Epithelial cell of esophagus (primary cell): Measurements from ENCODE around the gene TARM1.

Source experiments
- DNase-seq: peaks from one replicate; pipeline ENCODE4 v3.0.0; 2010; ENCODE audit warnings: low read depth
- H3K4me3 ChIP-seq: 2 replicates; pipeline ENCODE4 v1.5.1; 2011; ENCODE audit warnings: mild to moderate bottlenecking, low read length, control low read depth
- TF ChIP-seq, protein P1 (sequence below): IDR thresholded peaks from 2 replicates; pipeline ENCODE4 v1.5.1; 2011; ENCODE audit warnings: low read depth, mild to moderate bottlenecking, low read length, control low read depth, inconsistent platforms; ENCODE audit not compliant: insufficient read depth; ENCODE audit errors: missing control alignments

Gene TARM1

DNA sequence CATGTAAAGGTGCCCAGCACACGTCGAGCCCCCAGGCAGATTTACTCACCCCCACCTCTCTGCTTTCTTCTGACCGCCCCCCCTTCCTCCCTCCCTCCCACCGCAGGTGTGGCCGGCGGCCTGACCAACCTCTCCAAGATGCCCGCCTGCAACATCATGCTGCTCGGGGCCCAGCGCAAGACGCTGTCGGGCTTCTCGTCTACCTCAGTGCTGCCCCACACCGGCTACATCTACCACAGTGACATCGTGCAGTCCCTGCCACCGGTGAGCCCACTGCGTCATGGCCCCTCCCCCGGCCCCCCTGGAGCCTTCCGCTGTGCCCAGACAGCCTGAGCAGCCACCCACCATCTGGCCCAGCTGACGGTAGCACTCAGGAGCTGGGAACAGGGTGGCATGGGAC, 43.2 kb upstream of the TARM1 start:
- no peak for DNase-seq
- TF ChIP-seq, protein P1, sequence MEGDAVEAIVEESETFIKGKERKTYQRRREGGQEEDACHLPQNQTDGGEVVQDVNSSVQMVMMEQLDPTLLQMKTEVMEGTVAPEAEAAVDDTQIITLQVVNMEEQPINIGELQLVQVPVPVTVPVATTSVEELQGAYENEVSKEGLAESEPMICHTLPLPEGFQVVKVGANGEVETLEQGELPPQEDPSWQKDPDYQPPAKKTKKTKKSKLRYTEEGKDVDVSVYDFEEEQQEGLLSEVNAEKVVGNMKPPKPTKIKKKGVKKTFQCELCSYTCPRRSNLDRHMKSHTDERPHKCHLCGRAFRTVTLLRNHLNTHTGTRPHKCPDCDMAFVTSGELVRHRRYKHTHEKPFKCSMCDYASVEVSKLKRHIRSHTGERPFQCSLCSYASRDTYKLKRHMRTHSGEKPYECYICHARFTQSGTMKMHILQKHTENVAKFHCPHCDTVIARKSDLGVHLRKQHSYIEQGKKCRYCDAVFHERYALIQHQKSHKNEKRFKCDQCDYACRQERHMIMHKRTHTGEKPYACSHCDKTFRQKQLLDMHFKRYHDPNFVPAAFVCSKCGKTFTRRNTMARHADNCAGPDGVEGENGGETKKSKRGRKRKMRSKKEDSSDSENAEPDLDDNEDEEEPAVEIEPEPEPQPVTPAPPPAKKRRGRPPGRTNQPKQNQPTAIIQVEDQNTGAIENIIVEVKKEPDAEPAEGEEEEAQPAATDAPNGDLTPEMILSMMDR, result no peak
- no peak overlapping the region for H3K4me3 ChIP-seq

DNA sequence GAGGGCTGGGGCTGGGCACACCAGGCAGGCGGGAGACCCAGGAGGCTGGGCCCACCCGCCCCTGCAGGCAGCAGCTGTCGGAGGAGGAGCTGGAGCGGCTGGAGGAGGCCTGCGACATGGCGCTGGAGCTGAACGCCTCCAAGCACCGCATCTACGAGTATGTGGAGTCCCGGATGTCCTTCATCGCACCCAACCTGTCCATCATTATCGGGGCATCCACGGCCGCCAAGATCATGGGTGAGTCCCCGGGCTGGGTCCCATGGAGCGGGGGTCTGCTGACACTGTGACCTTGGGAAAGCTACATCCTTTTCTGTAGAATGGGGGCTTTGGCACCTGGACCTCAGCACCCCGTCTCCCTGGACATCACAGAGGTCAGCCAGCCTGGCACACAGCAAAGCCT, 42.5 kb upstream of the TARM1 start:
- DNase-seq, result no peak
- TF ChIP-seq, protein P1, result no peak
- no peak overlapping the region for H3K4me3 ChIP-seq

DNA sequence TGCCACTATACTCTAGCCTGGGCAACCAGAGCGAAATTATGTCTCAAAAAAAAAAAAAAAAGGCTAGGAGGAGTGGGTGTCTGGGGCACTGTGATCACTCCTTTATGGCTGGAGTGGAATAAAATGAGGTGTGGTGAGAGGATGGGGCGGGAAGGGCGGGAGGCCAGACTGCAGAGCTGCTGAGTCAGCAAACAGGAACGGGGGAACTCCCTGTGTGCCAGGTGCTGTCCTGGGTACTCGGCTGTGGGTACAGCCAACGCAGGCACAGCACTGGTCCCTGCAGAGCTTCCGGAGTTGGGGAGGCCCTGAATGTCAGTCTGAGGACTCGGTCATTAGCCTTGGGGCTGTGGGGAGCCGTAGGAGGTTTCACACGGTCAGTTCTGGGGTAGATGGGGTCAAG, 40.1 kb upstream of the TARM1 start:
- TF ChIP-seq, protein P1, result no peak
- DNase-seq, result no peak
- no peak overlapping the region for H3K4me3 ChIP-seq

DNA sequence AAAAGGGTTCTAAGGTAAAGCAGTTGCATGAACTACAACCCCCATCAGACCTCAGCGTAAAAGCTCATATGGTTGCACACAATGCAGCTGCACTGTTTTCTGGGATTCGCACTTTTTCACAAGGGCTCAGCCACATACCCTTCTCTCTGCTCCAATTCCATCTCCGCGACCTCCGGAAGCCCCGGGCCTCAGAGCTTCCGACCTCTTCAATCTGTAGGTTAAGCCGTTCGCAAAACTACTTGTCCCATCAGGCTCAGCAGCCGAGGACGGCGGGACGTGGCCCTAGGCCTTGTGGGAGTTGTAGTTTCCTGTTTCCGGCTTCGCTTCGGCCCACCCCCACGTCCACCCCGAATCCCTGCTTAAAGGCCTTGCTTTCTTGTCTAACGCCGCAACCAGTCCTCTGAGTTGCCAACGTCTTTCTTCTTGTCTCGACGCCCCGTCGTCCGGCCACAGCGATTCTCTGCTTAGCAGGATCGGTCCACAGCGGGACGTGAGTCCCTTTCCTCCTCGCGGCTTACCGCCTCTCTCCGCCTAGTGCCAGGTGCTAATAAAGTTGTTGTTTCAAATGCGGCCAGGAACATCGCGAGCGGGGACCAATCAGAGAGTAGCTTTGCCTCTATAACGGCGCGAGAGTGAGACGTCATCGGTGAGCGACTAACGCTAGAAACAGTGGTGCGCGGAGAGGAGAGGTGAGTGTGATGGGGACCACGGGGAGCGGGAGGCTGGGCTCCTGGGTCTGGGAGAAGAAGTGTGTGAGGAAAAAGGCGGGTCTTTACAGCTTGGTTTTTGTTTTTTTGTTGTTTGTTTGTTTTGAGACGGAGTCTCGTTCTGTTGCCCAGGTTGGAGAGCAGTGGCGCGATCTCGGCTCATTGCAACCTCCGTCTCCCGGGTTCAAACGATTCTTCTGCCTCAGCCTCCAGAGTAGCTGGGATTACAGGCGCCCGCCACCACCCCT, 34.2 kb upstream of the TARM1 start, which contains the start of the genes PRPF31 and TFPT:
Gene PRPF31, plus strand, starts transcription at position 646 of the 955 bp plus-strand sequence. CDS start 2,525 bp downstream, outside the sequence.
Gene TFPT, minus strand, starts transcription at position 549 of the 955 bp plus-strand sequence. Its CDS starts 388 bp downstream, at position 161.
- peak within 1 kb of the TSS; percentile 91 for H3K4me3 ChIP-seq
- TF ChIP-seq, protein P1, result no peak
- DNase-seq, result peak; percentile 99

DNA sequence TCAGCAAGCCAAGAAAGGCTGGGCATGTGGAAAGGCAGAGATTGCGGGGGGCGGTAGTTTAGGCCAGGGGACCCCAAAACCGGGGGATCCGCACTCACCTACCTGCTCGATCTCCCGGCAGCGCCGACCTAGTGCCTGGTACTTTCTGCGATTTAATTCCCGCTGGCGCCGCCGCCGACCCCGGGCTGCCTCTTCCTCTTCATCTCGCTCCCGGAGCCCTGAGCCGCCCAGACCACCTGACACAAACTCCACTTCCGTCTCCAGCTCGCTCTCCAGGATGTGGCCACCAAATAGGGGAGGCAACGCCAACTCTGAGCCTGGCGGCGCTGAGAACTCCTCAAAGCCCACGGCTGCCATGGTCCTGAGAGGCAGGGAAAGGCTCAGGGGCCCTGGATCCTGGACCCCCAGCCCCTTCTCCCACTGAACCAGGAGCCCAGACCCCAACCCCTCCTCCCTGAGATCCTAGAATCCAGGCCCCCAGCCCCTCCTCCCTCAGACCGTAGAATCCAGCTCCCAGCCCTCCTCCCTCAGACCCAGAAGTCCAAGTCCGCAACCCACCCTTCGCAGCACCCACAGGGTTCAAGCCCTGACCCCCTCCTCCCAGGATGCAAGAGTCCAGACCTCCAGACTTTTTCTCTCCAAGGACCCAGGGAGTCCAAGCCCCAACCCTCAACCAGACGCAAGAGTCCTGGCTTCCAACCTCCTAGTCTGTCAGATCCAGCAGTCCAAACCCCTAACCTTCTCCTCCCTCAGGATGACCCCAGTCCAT, 33.4 kb upstream of the TARM1 start:
- H3K4me3 ChIP-seq, result peak overlapping the region; percentile 91
- DNase-seq, result peak; percentile 34
- TF ChIP-seq, protein P1, result no peak

DNA sequence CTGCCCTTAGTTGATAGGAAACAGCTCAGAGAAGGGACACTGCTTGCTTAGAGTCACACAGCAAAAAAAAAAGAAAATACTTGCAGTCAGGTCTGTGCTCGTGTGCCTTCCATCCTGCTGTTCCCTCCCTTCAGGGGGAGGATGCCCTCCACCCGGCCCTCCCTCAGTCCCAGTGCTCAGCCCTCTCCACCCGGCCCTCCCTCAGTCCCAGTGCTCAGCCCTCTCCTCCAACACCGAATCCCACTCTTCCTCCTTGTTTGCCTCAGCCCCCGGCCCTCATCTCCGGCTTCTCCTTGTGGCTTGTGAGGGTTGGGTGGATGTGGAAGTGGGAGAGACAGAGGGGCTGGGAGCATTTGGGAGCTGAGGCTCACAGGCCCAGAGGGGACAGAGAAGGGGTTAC, 28.5 kb upstream of the TARM1 start:
- no peak overlapping the region for H3K4me3 ChIP-seq
- TF ChIP-seq, protein P1, result no peak
- no peak for DNase-seq
